ENCODE data around the gene DDX3X. TPM values are rescaled to one million over a fixed set of nuclear protein-coding genes. Genes with fewer than 3 reads are reported as not detected.

DDX3X gene
- total RNA-seq (ENCODE audit: low replicate concordance): 157 and 385 TPM in 2 replicates

DNA sequence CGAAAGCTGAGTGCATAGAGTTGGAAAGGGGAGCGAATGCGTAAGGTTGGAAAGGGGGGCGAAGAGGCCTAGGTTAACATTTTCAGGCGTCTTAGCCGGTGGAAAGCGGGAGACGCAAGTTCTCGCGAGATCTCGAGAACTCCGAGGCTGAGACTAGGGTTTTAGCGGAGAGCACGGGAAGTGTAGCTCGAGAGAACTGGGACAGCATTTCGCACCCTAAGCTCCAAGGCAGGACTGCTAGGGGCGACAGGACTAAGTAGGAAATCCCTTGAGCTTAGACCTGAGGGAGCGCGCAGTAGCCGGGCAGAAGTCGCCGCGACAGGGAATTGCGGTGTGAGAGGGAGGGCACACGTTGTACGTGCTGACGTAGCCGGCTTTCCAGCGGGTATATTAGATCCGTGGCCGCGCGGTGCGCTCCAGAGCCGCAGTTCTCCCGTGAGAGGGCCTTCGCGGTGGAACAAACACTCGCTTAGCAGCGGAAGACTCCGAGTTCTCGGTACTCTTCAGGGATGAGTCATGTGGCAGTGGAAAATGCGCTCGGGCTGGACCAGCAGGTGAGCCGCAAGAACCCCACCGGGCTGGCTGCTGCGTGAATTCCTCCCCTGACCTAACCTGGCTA, at the start of gene DDX3X:
Gene DDX3X, plus strand, starts transcription at position 419 of the 619 bp plus-strand sequence. Its CDS starts 91 bp downstream, at position 510.

Other genes starting within 250 kb of the DDX3X start
- 92.7 and 110 TPM in 2 replicates for gene USP9X, start 248.7 kb upstream of the DDX3X start, total RNA-seq (ENCODE audit: low replicate concordance)
- gene NYX, start 113.2 kb downstream of the DDX3X start, total RNA-seq (ENCODE audit: low replicate concordance): not detected in 2 replicates

All from smooth muscle cell of the coronary artery (primary cell).